K562 (cell line): ENCODE measurements around the gene CRIP1. TPM values are rescaled to one million over a fixed set of nuclear protein-coding genes. Genes with fewer than 3 reads are reported as not detected.

Source experiments
- ARID3B ChIP-seq: fragments of 250-450 bp; sonication (Bioruptor Pico); IDR thresholded peaks from 2 replicates; pipeline ENCODE4 v1.4.0; 2020; ENCODE audit warnings: borderline replicate concordance
- DLX4 ChIP-seq: fragments of 250-450 bp; sonication (Bioruptor Pico); IDR thresholded peaks from 2 replicates; pipeline ENCODE4 v1.6.1; 2021; ENCODE audit warnings: mild to moderate bottlenecking
- HES1 ChIP-seq: fragments of 450-650 bp; IDR thresholded peaks from 2 replicates; pipeline ENCODE4 v1.6.1; 2016; ENCODE audit warnings: low read depth, mild to moderate bottlenecking, moderate library complexity
- IFI16 ChIP-seq: fragments of 250-450 bp; sonication (Bioruptor Pico); IDR thresholded peaks from 2 replicates; pipeline ENCODE4 v2.1.2; 2022; ENCODE audit warnings: mild to moderate bottlenecking, inconsistent platforms
- NFE2 ChIP-seq: IDR thresholded peaks from 2 replicates; pipeline ENCODE4 v1.6.1; 2014; ENCODE audit warnings: antibody characterized with exemption, low read depth
- PHB ChIP-seq: fragments of 250-450 bp; sonication (Bioruptor Pico); IDR thresholded peaks from 2 replicates; pipeline ENCODE4 v1.5.0; 2021
- PRPF4 ChIP-seq: fragments of 200-400 bp; formaldehyde crosslinking; IDR thresholded peaks from one replicate; pipeline ENCODE4 v1.6.1; 2017; ENCODE audit warnings: low read length, low read depth, mild to moderate bottlenecking; ENCODE audit not compliant: insufficient read depth, poor library complexity, severe bottlenecking
- PYGO2 ChIP-seq: fragments of 450-650 bp; IDR thresholded peaks from 2 replicates; pipeline ENCODE4 v1.6.1; 2016; ENCODE audit warnings: mild to moderate bottlenecking, missing genetic modification characterization, moderate library complexity, missing compliant biosample characterization
- RBM14 ChIP-seq: fragments of 200-400 bp; formaldehyde crosslinking; IDR thresholded peaks from 2 replicates; pipeline ENCODE4 v1.6.1; 2018; ENCODE audit warnings: low read depth, mild to moderate bottlenecking, low read length, moderate library complexity, borderline replicate concordance; ENCODE audit not compliant: insufficient read depth
- SFPQ ChIP-seq: fragments of 200-400 bp; formaldehyde crosslinking; IDR thresholded peaks from 2 replicates; pipeline ENCODE4 v1.6.1; 2017; ENCODE audit warnings: mild to moderate bottlenecking, low read depth, low read length, moderate library complexity
- SIN3B ChIP-seq: fragments of 450-650 bp; IDR thresholded peaks from 2 replicates; pipeline ENCODE4 v1.6.1; 2017; ENCODE audit warnings: low read depth, mild to moderate bottlenecking, moderate library complexity
- SMAD3 ChIP-seq: fragments of 450-650 bp; formaldehyde crosslinking; conservative IDR thresholded peaks from 2 replicates; pipeline ENCODE4 v1.4.0; 2020; ENCODE audit warnings: mild to moderate bottlenecking
- ZNF253 ChIP-seq: fragments of 250-450 bp; sonication (Bioruptor Pico); conservative IDR thresholded peaks from 2 replicates; pipeline ENCODE4 v1.6.1; 2021; ENCODE audit warnings: mild to moderate bottlenecking
- ZNF395 ChIP-seq: fragments of 200-800 bp; sonication (Bioruptor generic); IDR thresholded peaks from 2 replicates; pipeline ENCODE4 v1.6.1; 2017; ENCODE audit warnings: missing genetic modification characterization, missing compliant biosample characterization
- ZNF592 ChIP-seq: fragments of 450-650 bp; IDR thresholded peaks from 2 replicates; pipeline ENCODE4 v1.6.1; 2017; ENCODE audit warnings: antibody characterized with exemption, mild to moderate bottlenecking
- ZNF778 ChIP-seq: fragments of 450-650 bp; formaldehyde crosslinking; IDR thresholded peaks from 2 replicates; pipeline ENCODE4 v1.4.0; 2020; ENCODE audit warnings: mild to moderate bottlenecking, moderate library complexity
- polyA plus RNA-seq, 8 experiments: library from polyadenylated mRNA; depleted of rRNA in 4 of 8; stranded (reverse) in 5 of 8; unstranded in 3 of 8; fragments of >200 nt; fragmentation: Nextera tagmentation in 2 of 8; fragmentation: Illumina TruSeq in 1 of 8; extraction: Ambion mirVana in 2 of 8; extraction: Trizol in 1 of 8; gene quantifications; 2 replicates each; pipeline versions ENCODE4 v1.2.1 to v1.2.3, GENCODE V29; 2011 to 2014; ENCODE audit warnings: inconsistent platforms in 1 of 8, missing spikeins in 1 of 8
- total RNA-seq, 7 experiments: library from RNA; depleted of rRNA in 6 of 7; stranded (reverse); fragments of >200 nt in 6 of 7; fragmentation: Illumina TruSeq in 2 of 7; extraction: Trizol in 2 of 7; gene quantifications; 2 replicates each; pipeline versions ENCODE4 v1.2.1 to v1.2.3, GENCODE V29; 2011 to 2021; ENCODE audit warnings: low replicate concordance in 1 of 7

The CRIP1 gene
- total and polyA plus RNA-seq, 9 of the 15 experiments (the other 6 are each of a cell fraction or from before 2014, with no cell fraction given), result 0.11 to 0.58 (median 0.14) TPM; not detected in 6

GRCh38 chr14:105490572-105491365, 4.1 kb downstream of the CRIP1 start, which contains the start of gene TEDC1 (continued):
- TF ChIP-seq ZNF253 (CRISPR knock-in tag) (no peak), DLX4 (no peak), ARID3B (CRISPR knock-in tag) (no peak), SMAD3 (no peak), ZNF778 (CRISPR knock-in tag) (no peak), ZNF395 (CRISPR knock-in tag) (peak; percentile 98), PYGO2 (tag) (no peak), NFE2 (no peak), IFI16 (CRISPR knock-in tag) (no peak), PRPF4 (no peak), SFPQ (no peak), ZNF592 (no peak), SIN3B (peak; percentile 84; the same call in 1 of the 2 replicates), RBM14 (no peak), PHB (no peak), HES1 (no peak)
